Ishikawa (cell line): ENCODE results near the gene ZNF219.

Experiments
- CEBPB ChIP-seq: IDR thresholded peaks from 2 replicates; pipeline ENCODE4 v1.6.1; 2012
- CREB1 ChIP-seq: IDR thresholded peaks from 2 replicates; pipeline ENCODE4 v1.6.1; 2012; ENCODE audit warnings: low read depth
- EGR1 ChIP-seq: IDR thresholded peaks from 2 replicates; pipeline ENCODE4 v1.6.1; 2012
- EP300 ChIP-seq: IDR thresholded peaks from 2 replicates; pipeline ENCODE4 v1.6.1; 2012; ENCODE audit warnings: borderline replicate concordance
- MAX ChIP-seq: IDR thresholded peaks from 2 replicates; pipeline ENCODE4 v1.6.1; 2012
- NFIC ChIP-seq: IDR thresholded peaks from 2 replicates; pipeline ENCODE4 v1.6.1; 2012
- RAD21 ChIP-seq: IDR thresholded peaks from 2 replicates; pipeline ENCODE4 v1.6.1; 2012; ENCODE audit warnings: low read depth
- REST ChIP-seq: IDR thresholded peaks from 2 replicates; pipeline ENCODE4 v1.6.1; 2012; ENCODE audit warnings: low read depth, mild to moderate bottlenecking
- TAF1 ChIP-seq: IDR thresholded peaks from 2 replicates; pipeline ENCODE4 v1.6.1; 2012; ENCODE audit warnings: low read depth, mild to moderate bottlenecking
- TCF12 ChIP-seq: IDR thresholded peaks from 2 replicates; pipeline ENCODE4 v1.6.1; 2012; ENCODE audit warnings: low read depth
- TEAD4 ChIP-seq: IDR thresholded peaks from 2 replicates; pipeline ENCODE4 v1.6.1; 2012
- YY1 ChIP-seq: IDR thresholded peaks from 2 replicates; pipeline ENCODE4 v1.6.1; 2012; ENCODE audit warnings: low read depth

- TF ChIP-seq NFIC (no peak), REST (no peak), TAF1 (no peak), EP300 (no peak), TCF12 (no peak), RAD21 (no peak), CREB1 (no peak), YY1 (no peak), MAX (no peak), EGR1 (no peak), CEBPB (no peak), TEAD4 (no peak)
These were observed 37.1 kb downstream of the ZNF219 start for GRCh38 chr14:21061347-21061668.
